A549 (cell line): ENCODE measurements around the gene RPS23. TPM values are rescaled to one million over a fixed set of nuclear protein-coding genes. Genes with fewer than 3 reads are reported as not detected.

Experiments used
- ATAC-seq, 2 experiments: fragments of 200-7000 bp in 1 of 2; fragments of >200 bp in 1 of 2; cut with Nextera tagmentation in 1 of 2; cut with Tn5 transposase in 1 of 2; 3 replicates each; pipeline versions ENCODE4 v1.8.0 to v1.9.1; 2018 to 2020; ENCODE audit warnings: mild to moderate bottlenecking in 1 of 2, moderate library complexity in 1 of 2
- CTCF ChIA-PET: fragments of 300-600 bp; sonication (Branson Sonifier 250); formaldehyde crosslinking; extraction: SDS; loops from one replicate; lab custom pipeline; 2021; ENCODE audit warnings: antibody characterized with exemption, inconsistent platforms; lab: Yijun Ruan, JAX
- POLR2A ChIA-PET: fragments of 350-600 bp; formaldehyde crosslinking; extraction: SDS; loops from one replicate; lab custom pipeline; 2021; ENCODE audit warnings: antibody characterized with exemption, inconsistent platforms; lab: Yijun Ruan, JAX
- DNase-seq, 2 experiments: peaks; one replicate each; pipeline versions ENCODE4 v3.0.0 to v3.0.0-alpha.2; 2011 to 2016; ENCODE audit warnings: low read depth in 1 of 2, low spot score in 1 of 2
- FAIRE-seq: peaks from 2 replicates; lab custom pipeline; 2011; peaks lifted over from hg19 to GRCh38; lab: Jason Lieb, UNC
- H3K27ac ChIP-seq, 2 experiments: fragments of >200 bp; sonication (Bioruptor Twin); formaldehyde crosslinking; 3 replicates each; pipeline ENCODE4 v1.5.1; 2016 to 2017
- H3K4me1 ChIP-seq: fragments of >200 bp; sonication (Bioruptor Twin); formaldehyde crosslinking; 3 replicates; pipeline ENCODE4 v1.6.1; 2016
- H3K4me2 ChIP-seq: fragments of >200 bp; sonication (Bioruptor Twin); formaldehyde crosslinking; 3 replicates; pipeline ENCODE4 v1.6.1; 2016
- H3K4me3 ChIP-seq: fragments of >200 bp; sonication (Bioruptor Twin); formaldehyde crosslinking; 3 replicates; pipeline ENCODE4 v1.5.1; 2016
- H3K9me3 ChIP-seq: fragments of >200 bp; sonication (Bioruptor Twin); formaldehyde crosslinking; 3 replicates; pipeline ENCODE4 v1.6.1; 2016
- CHD2 ChIP-seq: fragments of 150-350 bp; IDR thresholded peaks from 2 replicates; pipeline ENCODE4 v1.6.1; 2014; ENCODE audit warnings: low read length; ENCODE audit not compliant: partially characterized antibody
- EHF ChIP-seq: fragments of 250-450 bp; sonication (Bioruptor Pico); IDR thresholded peaks from 2 replicates; pipeline ENCODE4 v1.5.0; 2020; ENCODE audit warnings: mild to moderate bottlenecking
- FOSB ChIP-seq: fragments of 250-450 bp; sonication (Bioruptor Pico); IDR thresholded peaks from 2 replicates; pipeline ENCODE4 v1.5.0; 2020; ENCODE audit warnings: mild to moderate bottlenecking, moderate library complexity
- FOSL2 ChIP-seq, 2 experiments: fragments of 450-650 bp in 1 of 2; fragments of >200 bp in 1 of 2; sonication (Bioruptor Twin) in 1 of 2; formaldehyde crosslinking; IDR thresholded peaks; 2 replicates each; pipeline versions ENCODE4 v1.5.0 to v1.6.1; 2016 to 2020; ENCODE audit warnings: mild to moderate bottlenecking in 1 of 2, moderate library complexity in 1 of 2
- HDAC2 ChIP-seq: fragments of 200-600 bp; sonication (generic); IDR thresholded peaks from 2 replicates; pipeline ENCODE4 v1.6.1; 2016
- HEYL ChIP-seq: fragments of 250-450 bp; sonication (Bioruptor Pico); IDR thresholded peaks from 2 replicates; pipeline ENCODE4 v1.8.0; 2021; ENCODE audit warnings: mild to moderate bottlenecking, moderate library complexity
- HOXA7 ChIP-seq: fragments of 250-450 bp; sonication (Bioruptor Pico); IDR thresholded peaks from 2 replicates; pipeline ENCODE4 v1.5.0; 2020; ENCODE audit warnings: mild to moderate bottlenecking, moderate library complexity
- HOXB13 ChIP-seq: fragments of 250-450 bp; sonication (Bioruptor Pico); IDR thresholded peaks from 2 replicates; pipeline ENCODE4 v1.5.0; 2020; ENCODE audit warnings: low read depth, mild to moderate bottlenecking, moderate library complexity
- JUN ChIP-seq, 2 experiments: fragments of >200 bp; sonication (Bioruptor Twin); formaldehyde crosslinking; IDR thresholded peaks; 2 replicates in 1 of 2; 3 replicates in 1 of 2; pipeline ENCODE4 v1.6.1; 2016 to 2017
- KDM5A ChIP-seq: fragments of 200-600 bp; sonication (generic); IDR thresholded peaks from 2 replicates; pipeline ENCODE4 v1.6.1; 2016; ENCODE audit warnings: antibody characterized with exemption, mild to moderate bottlenecking
- MAFK ChIP-seq: fragments of 450-650 bp; IDR thresholded peaks from 2 replicates; pipeline ENCODE4 v1.6.1; 2014; ENCODE audit not compliant: partially characterized antibody
- MYC ChIP-seq: IDR thresholded peaks from 2 replicates; pipeline ENCODE4 v1.6.1; 2012; ENCODE audit warnings: mild to moderate bottlenecking, inconsistent platforms, low read length, improper control_type of control experiment, borderline replicate concordance
- NR3C1 ChIP-seq: fragments of >200 bp; sonication (Bioruptor Twin); formaldehyde crosslinking; IDR thresholded peaks from 3 replicates; pipeline ENCODE4 v1.6.1; 2017
- PHF8 ChIP-seq: fragments of 200-600 bp; sonication (generic); IDR thresholded peaks from 2 replicates; pipeline ENCODE4 v1.6.1; 2016; ENCODE audit warnings: low read depth, mild to moderate bottlenecking, antibody characterized with exemption, moderate library complexity, borderline replicate concordance
- POLR2A ChIP-seq: IDR thresholded peaks from 2 replicates; pipeline ENCODE4 v1.6.1; 2012; ENCODE audit warnings: mild to moderate bottlenecking, low read length
- POLR2AphosphoS2 ChIP-seq: conservative IDR thresholded peaks from 2 replicates; pipeline ENCODE4 v1.6.1; 2012; ENCODE audit warnings: low read length, improper control_type of control experiment, inconsistent platforms
- RARB ChIP-seq: fragments of 250-450 bp; sonication (Bioruptor Pico); IDR thresholded peaks from 2 replicates; pipeline ENCODE4 v1.8.0; 2021; ENCODE audit warnings: mild to moderate bottlenecking, moderate library complexity
- RCOR1 ChIP-seq: fragments of 150-350 bp; IDR thresholded peaks from 2 replicates; pipeline ENCODE4 v1.6.1; 2014; ENCODE audit warnings: antibody characterized with exemption, low read length, low read depth
- RNF2 ChIP-seq: fragments of 200-600 bp; sonication (generic); IDR thresholded peaks from 2 replicates; pipeline ENCODE4 v1.6.1; 2016; ENCODE audit warnings: low read depth, mild to moderate bottlenecking, antibody characterized with exemption, moderate library complexity, borderline replicate concordance
- TFCP2L1 ChIP-seq: fragments of 250-450 bp; sonication (Bioruptor Pico); IDR thresholded peaks from 2 replicates; pipeline ENCODE4 v1.5.0; 2021; ENCODE audit warnings: mild to moderate bottlenecking
- TP53 ChIP-seq: fragments of 250-450 bp; sonication (Bioruptor Pico); IDR thresholded peaks from 2 replicates; pipeline ENCODE4 v1.5.0; 2021; ENCODE audit warnings: mild to moderate bottlenecking, moderate library complexity
- ZSCAN20 ChIP-seq: fragments of 250-450 bp; sonication (Bioruptor Pico); IDR thresholded peaks from 2 replicates; pipeline ENCODE4 v1.8.0; 2022; ENCODE audit warnings: mild to moderate bottlenecking, moderate library complexity
- WGBS: methylation state at CpG from one replicate; pipeline ENCODE4 v1.1.6; 2017; ENCODE audit errors: missing lambda C conversion rate; 5-methylcytosine and 5-hydroxymethylcytosine counted together
- polyA minus RNA-seq: library from RNA; depleted of rRNA, polyadenylated mRNA; stranded (reverse); fragments of >200 nt; gene quantifications from 2 replicates; pipeline ENCODE4 v1.2.3, GENCODE V29; 2011; rRNA and poly(A)+ RNA removed
- polyA plus RNA-seq, 4 experiments: library from polyadenylated mRNA; depleted of rRNA in 3 of 4; stranded (reverse); fragments of >200 nt; fragmentation: RNase III in 1 of 4; extraction: RNeasy Plus Mini Kit Qiagen cat#74134 plus additional on column Dnase treatment in 1 of 4; gene quantifications; 2 replicates in 3 of 4; 3 replicates in 1 of 4; pipeline ENCODE4 v1.2.3, GENCODE V29; 2011 to 2017
- TF ChIP-seq, protein P1 (sequence below): fragments of 250-450 bp; sonication (Bioruptor Pico); IDR thresholded peaks from 2 replicates; pipeline ENCODE4 v1.5.0; 2021; ENCODE audit warnings: mild to moderate bottlenecking, moderate library complexity, borderline replicate concordance
- TF ChIP-seq, protein P2 (sequence below): fragments of 450-650 bp; IDR thresholded peaks from 2 replicates; pipeline ENCODE4 v1.6.1; 2014; ENCODE audit warnings: antibody characterized with exemption
- TF ChIP-seq, protein P3 (sequence below): IDR thresholded peaks from 2 replicates; pipeline ENCODE4 v1.6.1; 2012
- TF ChIP-seq, protein P4 (sequence below): fragments of >200 bp; sonication (Bioruptor Twin); formaldehyde crosslinking; IDR thresholded peaks from 3 replicates; pipeline ENCODE4 v1.6.1; 2016
- TF ChIP-seq, protein P5 (sequence below): fragments of 200-600 bp; sonication (generic); IDR thresholded peaks from 2 replicates; pipeline ENCODE4 v1.6.1; 2016; ENCODE audit warnings: antibody characterized with exemption, mild to moderate bottlenecking, moderate library complexity

RPS23 gene
- 4,926 and 5,033 TPM in 2 replicates for polyA plus RNA-seq (2011; rRNA removed)
- polyA plus RNA-seq (2012; cell fraction: cytosol; rRNA removed) = 3,748 and 5,111 TPM in 2 replicates
- 795 and 835 TPM in 2 replicates for polyA plus RNA-seq (2012; cell fraction: nucleus; rRNA removed)
- polyA plus RNA-seq (2017; fragmentation: RNase III; extraction: RNeasy Plus Mini Kit Qiagen cat#74134 plus additional on column Dnase treatment) = 4,007 to 4,526 TPM (median 4,112 TPM) in 3 replicates
- polyA minus RNA-seq = 509 and 570 TPM in 2 replicates

DNA sequence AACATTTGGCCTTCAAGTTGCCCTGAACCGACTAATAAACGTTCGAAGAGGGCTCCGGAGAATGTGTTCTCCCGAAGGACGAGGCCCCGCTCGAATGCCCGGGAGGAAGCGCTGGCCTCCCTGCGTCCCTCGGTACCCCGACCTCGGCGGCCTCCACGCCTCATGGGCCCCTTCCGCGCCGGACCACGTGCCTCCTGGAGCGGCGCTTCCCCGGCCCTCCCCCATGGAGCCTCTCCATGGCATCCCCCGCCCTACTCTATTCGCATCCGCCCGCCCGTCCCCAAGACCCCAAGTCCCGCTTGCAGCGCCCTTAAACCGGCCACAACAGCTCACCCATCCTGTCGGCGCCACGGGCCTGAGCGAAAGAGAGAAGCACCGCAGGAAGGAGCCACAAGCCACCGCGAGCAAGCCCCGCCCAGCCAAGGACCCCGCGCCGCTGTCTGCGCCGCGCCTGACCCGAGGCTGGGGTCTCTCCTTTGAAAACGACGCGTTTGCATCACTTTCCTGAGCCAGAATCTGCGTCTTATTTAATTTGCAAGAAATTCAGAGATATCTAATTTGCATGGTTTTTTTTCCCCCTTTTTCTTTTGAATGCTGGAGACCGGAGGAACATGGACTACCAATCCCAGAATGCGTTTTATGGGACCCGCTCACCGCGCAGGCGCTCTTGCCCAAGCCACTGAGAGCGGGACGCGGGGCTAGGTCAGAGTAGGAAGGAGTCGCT, at the start of gene RPS23:
TSS of gene RPS23 (minus strand) at position 368 of the 724 bp plus-strand sequence. CDS start at position 337, 31 bp downstream.
- DNase-seq = peak; percentile 78 to 93
- peak within 1 kb of the TSS; percentile 82 for H3K4me3 ChIP-seq
- WGBS = under 1% methylated on average over 47 of the region's 60 CpGs
- ChIA-PET POLR2A (interaction anchor here (0.6 to 0.7 kb wide), 4 partner anchors 113 to 1984 kb away, joined by 3 to 12 read pairs (median 4); no protein-coding TSS in a partner anchor), CTCF (no interaction called here)
- peak; percentile 86 to 93 for ATAC-seq
- no peak for FAIRE-seq
- H3K9me3 ChIP-seq = no peaks in the 10 kb centered on the region
- H3K4me1 ChIP-seq = peaks cover 19% of the 10 kb centered on the region; the same call in 2 of the 3 replicates
- peak within 1 kb of the TSS; percentile 85 for H3K4me2 ChIP-seq
- H3K27ac ChIP-seq = peak within 1 kb of the TSS; percentile 96
- TF ChIP-seq RARB = 0 out of 2 replicates have a peak, but pooled peaks have one; percentile 7
- TF ChIP-seq JUN (IDR thresholded peaks at IDR 0.05) = peak; percentile 97 to 98
- peak; percentile 20 for TF ChIP-seq CHD2
- 0 out of 2 replicates have a peak, but pooled peaks have one; percentile 36 for TF ChIP-seq HOXB13 (CRISPR knock-in tag)
- TF ChIP-seq ZSCAN20 = no peak
- TF ChIP-seq MAFK = no peak
- peak; percentile 91 for TF ChIP-seq MYC
- peak; percentile 92 for TF ChIP-seq TP53 (CRISPR knock-in tag)
- TF ChIP-seq, protein P1, sequence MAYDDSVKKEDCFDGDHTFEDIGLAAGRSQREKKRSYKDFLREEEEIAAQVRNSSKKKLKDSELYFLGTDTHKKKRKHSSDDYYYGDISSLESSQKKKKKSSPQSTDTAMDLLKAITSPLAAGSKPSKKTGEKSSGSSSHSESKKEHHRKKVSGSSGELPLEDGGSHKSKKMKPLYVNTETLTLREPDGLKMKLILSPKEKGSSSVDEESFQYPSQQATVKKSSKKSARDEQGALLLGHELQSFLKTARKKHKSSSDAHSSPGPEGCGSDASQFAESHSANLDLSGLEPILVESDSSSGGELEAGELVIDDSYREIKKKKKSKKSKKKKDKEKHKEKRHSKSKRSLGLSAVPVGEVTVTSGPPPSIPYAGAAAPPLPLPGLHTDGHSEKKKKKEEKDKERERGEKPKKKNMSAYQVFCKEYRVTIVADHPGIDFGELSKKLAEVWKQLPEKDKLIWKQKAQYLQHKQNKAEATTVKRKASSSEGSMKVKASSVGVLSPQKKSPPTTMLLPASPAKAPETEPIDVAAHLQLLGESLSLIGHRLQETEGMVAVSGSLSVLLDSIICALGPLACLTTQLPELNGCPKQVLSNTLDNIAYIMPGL (CRISPR knock-in tag) = no peak
- TF ChIP-seq, protein P2, sequence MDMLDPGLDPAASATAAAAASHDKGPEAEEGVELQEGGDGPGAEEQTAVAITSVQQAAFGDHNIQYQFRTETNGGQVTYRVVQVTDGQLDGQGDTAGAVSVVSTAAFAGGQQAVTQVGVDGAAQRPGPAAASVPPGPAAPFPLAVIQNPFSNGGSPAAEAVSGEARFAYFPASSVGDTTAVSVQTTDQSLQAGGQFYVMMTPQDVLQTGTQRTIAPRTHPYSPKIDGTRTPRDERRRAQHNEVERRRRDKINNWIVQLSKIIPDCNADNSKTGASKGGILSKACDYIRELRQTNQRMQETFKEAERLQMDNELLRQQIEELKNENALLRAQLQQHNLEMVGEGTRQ = no peak
- TF ChIP-seq, protein P3, sequence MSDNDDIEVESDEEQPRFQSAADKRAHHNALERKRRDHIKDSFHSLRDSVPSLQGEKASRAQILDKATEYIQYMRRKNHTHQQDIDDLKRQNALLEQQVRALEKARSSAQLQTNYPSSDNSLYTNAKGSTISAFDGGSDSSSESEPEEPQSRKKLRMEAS = peak; percentile 97
- TF ChIP-seq, protein P4, sequence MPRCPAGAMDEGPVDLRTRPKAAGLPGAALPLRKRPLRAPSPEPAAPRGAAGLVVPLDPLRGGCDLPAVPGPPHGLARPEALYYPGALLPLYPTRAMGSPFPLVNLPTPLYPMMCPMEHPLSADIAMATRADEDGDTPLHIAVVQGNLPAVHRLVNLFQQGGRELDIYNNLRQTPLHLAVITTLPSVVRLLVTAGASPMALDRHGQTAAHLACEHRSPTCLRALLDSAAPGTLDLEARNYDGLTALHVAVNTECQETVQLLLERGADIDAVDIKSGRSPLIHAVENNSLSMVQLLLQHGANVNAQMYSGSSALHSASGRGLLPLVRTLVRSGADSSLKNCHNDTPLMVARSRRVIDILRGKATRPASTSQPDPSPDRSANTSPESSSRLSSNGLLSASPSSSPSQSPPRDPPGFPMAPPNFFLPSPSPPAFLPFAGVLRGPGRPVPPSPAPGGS = peak; percentile 95
- peak; percentile 76 for TF ChIP-seq POLR2A
- no peak for TF ChIP-seq FOSL2 (IDR thresholded peaks at IDR 0.05)
- TF ChIP-seq FOSL2 (CRISPR knock-in tag; IDR thresholded peaks at IDR 0.05) = 0 out of 2 replicates have a peak, but pooled peaks have one; percentile 19
- TF ChIP-seq HOXA7 = peak; percentile 75; the same call in 1 of the 2 replicates
- peak; percentile 99 for TF ChIP-seq PHF8
- no peak for TF ChIP-seq HEYL (CRISPR knock-in tag)
- TF ChIP-seq TFCP2L1 (CRISPR knock-in tag) = peak; percentile 77; the same call in 1 of the 2 replicates
- TF ChIP-seq HDAC2 = no peak

DNA sequence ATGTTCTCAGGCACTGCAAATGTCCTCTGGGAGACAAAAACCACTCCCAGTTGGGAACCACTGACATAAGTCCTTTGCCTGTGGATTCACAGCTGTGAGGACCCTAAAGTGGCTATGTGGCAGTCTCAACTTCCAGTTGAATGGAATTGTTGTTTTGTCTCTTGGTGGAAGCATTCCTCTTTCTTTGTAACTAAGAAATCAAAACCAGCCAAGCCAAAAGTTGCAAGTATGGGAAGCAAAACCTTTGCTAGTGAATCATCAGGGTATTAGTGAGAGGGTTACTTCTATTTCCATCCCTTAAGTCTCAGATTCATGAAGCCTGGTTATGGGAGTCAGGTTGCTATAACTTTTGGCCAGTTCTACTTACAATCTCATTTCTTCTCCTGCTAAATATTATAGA, 49.8 kb upstream of the RPS23 start:
- Histone ChIP-seq H3K4me1 (no peaks in the 10 kb centered on the region), H3K4me2 (no peak overlapping the region), H3K9me3 (no peaks in the 10 kb centered on the region; the same call in 2 of the 3 replicates), H3K27ac (no peak overlapping the region), H3K4me3 (no peak overlapping the region)
- ChIA-PET CTCF (interaction anchor here (1.4 kb wide), 1 partner anchor 20 kb away, joined by 5 read pairs; no protein-coding TSS in a partner anchor), POLR2A (no interaction called here)
- DNase-seq = no peak
- ATAC-seq = no peak
- TF ChIP-seq FOSB (CRISPR knock-in tag) (no peak), RNF2 (no peak), NR3C1 (no peak), TP53 (CRISPR knock-in tag) (no peak), EHF (CRISPR knock-in tag) (no peak), KDM5A (no peak), POLR2AphosphoS2 (no peak), PHF8 (no peak), HDAC2 (no peak), HOXA7 (no peak), RARB (no peak), JUN (IDR thresholded peaks at IDR 0.05) (no peak), RCOR1 (no peak), TFCP2L1 (CRISPR knock-in tag) (no peak)
- TF ChIP-seq, protein P5, sequence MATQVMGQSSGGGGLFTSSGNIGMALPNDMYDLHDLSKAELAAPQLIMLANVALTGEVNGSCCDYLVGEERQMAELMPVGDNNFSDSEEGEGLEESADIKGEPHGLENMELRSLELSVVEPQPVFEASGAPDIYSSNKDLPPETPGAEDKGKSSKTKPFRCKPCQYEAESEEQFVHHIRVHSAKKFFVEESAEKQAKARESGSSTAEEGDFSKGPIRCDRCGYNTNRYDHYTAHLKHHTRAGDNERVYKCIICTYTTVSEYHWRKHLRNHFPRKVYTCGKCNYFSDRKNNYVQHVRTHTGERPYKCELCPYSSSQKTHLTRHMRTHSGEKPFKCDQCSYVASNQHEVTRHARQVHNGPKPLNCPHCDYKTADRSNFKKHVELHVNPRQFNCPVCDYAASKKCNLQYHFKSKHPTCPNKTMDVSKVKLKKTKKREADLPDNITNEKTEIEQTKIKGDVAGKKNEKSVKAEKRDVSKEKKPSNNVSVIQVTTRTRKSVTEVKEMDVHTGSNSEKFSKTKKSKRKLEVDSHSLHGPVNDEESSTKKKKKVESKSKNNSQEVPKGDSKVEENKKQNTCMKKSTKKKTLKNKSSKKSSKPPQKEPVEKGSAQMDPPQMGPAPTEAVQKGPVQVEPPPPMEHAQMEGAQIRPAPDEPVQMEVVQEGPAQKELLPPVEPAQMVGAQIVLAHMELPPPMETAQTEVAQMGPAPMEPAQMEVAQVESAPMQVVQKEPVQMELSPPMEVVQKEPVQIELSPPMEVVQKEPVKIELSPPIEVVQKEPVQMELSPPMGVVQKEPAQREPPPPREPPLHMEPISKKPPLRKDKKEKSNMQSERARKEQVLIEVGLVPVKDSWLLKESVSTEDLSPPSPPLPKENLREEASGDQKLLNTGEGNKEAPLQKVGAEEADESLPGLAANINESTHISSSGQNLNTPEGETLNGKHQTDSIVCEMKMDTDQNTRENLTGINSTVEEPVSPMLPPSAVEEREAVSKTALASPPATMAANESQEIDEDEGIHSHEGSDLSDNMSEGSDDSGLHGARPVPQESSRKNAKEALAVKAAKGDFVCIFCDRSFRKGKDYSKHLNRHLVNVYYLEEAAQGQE = no peak
- FAIRE-seq = no peak
